K562 (cell line): ENCODE data around the gene NTM. TPM values are rescaled to one million over a fixed set of nuclear protein-coding genes. Genes with fewer than 3 reads are reported as not detected.

ENCODE experiments used
- ATAC-seq: fragments of 200-7000 bp; cut with Tn5 transposase; 3 replicates; pipeline ENCODE4 v1.9.1; 2020; ENCODE audit warnings: moderate library complexity
- BruUV-seq: library from RNA; stranded (reverse); fragments of 400-500 nt; replicated peaks from 2 replicates; lab custom pipeline; 2021; lab: Mats Ljungman, UMichigan
- CTCF ChIA-PET: fragments of 300-600 bp; formaldehyde crosslinking; extraction: SDS; loops from one replicate; lab custom pipeline; 2021; ENCODE audit warnings: low intra/inter-chr PET ratio; lab: Yijun Ruan, JAX
- POLR2A ChIA-PET: fragments of 300-600, 350-650 bp; sonication (Branson Sonifier 250); formaldehyde crosslinking; extraction: SDS; loops from one replicate; lab custom pipeline; 2021; ENCODE audit warnings: antibody characterized with exemption, inconsistent platforms; lab: Yijun Ruan, JAX
- DNase-seq, 4 experiments: peaks; one replicate each; pipeline versions ENCODE4 v3.0.0 to v3.0.0-alpha.2; 2011 to 2018; ENCODE audit warnings: low spot score in 3 of 4, mixed read lengths in 3 of 4; ENCODE audit errors: extremely low read depth in 1 of 4
- FAIRE-seq: peaks from 2 replicates; lab custom pipeline; 2011; peaks lifted over from hg19 to GRCh38; lab: Jason Lieb, UNC
- H2AFZ ChIP-seq: 2 replicates; pipeline ENCODE4 v1.6.0; 2011; ENCODE audit warnings: low read depth, low read length, control low read depth, inconsistent platforms
- H3K27ac ChIP-seq: fragments of 200-600 bp; 3 replicates; pipeline ENCODE4 v1.8.0; 2011; ENCODE audit warnings: low read depth, mild to moderate bottlenecking, control low read depth, inconsistent platforms, low read length, moderate library complexity, mixed read lengths; ENCODE audit errors: extremely low read depth
- H3K27me3 ChIP-seq, 2 experiments: fragments of 300-600 bp in 1 of 2; 2 replicates in 1 of 2; 3 replicates in 1 of 2; pipeline versions ENCODE4 v1.6.0 to v1.8.0; 2011; ENCODE audit warnings: inconsistent platforms in 2 of 2, low read length in 2 of 2, mild to moderate bottlenecking in 1 of 2, mixed read lengths in 1 of 2, moderate library complexity in 1 of 2; ENCODE audit not compliant: control insufficient read depth in 2 of 2, insufficient read depth in 2 of 2
- H3K36me3 ChIP-seq: fragments of 300-600 bp; 3 replicates; pipeline ENCODE4 v1.8.0; 2011; ENCODE audit warnings: mild to moderate bottlenecking, low read length, inconsistent platforms; ENCODE audit not compliant: control insufficient read depth, insufficient read depth
- H3K4me1 ChIP-seq, 2 experiments: fragments of 200-600 bp in 1 of 2; replicated peaks in 1 of 2; 2 replicates in 1 of 2; 3 replicates in 1 of 2; pipeline versions ENCODE4 v1.5.1 to v1.8.0; 2011; ENCODE audit warnings: inconsistent platforms in 2 of 2, low read length in 2 of 2, mild to moderate bottlenecking in 1 of 2, mixed read lengths in 1 of 2, moderate library complexity in 1 of 2; ENCODE audit not compliant: control insufficient read depth in 2 of 2, insufficient read depth in 2 of 2
- H3K4me2 ChIP-seq: 2 replicates; pipeline ENCODE4 v1.6.1; 2011; ENCODE audit warnings: low read length, control low read depth, inconsistent platforms, mixed read lengths; ENCODE audit not compliant: insufficient read depth
- H3K4me3 ChIP-seq: fragments of 200-600 bp; sonication (generic), shearing (Covaris generic); 2 replicates; pipeline ENCODE4 v1.5.1; 2016; ENCODE audit warnings: control low read depth, inconsistent platforms
- H3K79me2 ChIP-seq: fragments of 200-600 bp; 3 replicates; pipeline ENCODE4 v1.8.0; 2011; ENCODE audit warnings: low read length, inconsistent platforms; ENCODE audit not compliant: control insufficient read depth, insufficient read depth
- H3K9ac ChIP-seq, 2 experiments: 2 replicates each; pipeline versions ENCODE4 v1.6.0 to v1.6.1; 2011; ENCODE audit warnings: low read depth in 2 of 2, low read length in 2 of 2, control low read depth in 1 of 2, inconsistent platforms in 1 of 2, mild to moderate bottlenecking in 1 of 2, mixed read lengths in 1 of 2; ENCODE audit not compliant: insufficient read depth in 1 of 2
- H3K9me1 ChIP-seq: one replicate; pipeline ENCODE4 v1.6.0; 2011; ENCODE audit warnings: inconsistent platforms, mild to moderate bottlenecking, low read length, moderate library complexity; ENCODE audit not compliant: control insufficient read depth, insufficient read depth
- H3K9me3 ChIP-seq: replicated peaks from 2 replicates; pipeline ENCODE4 v1.5.1; 2011; ENCODE audit warnings: low read depth, low read length, inconsistent platforms; ENCODE audit not compliant: control insufficient read depth, insufficient read depth
- H4K20me1 ChIP-seq: replicated peaks from 2 replicates; pipeline ENCODE4 v1.6.1; 2011; ENCODE audit warnings: low read length, inconsistent platforms, mixed read lengths; ENCODE audit not compliant: control insufficient read depth, insufficient read depth
- CREB1 ChIP-seq, 2 experiments: sonication (generic) in 1 of 2; formaldehyde crosslinking in 1 of 2; IDR thresholded peaks; 2 replicates each; pipeline versions ENCODE4 v1.6.1 to v1.8.0; 2012 to 2022; ENCODE audit warnings: inconsistent platforms in 1 of 2, mild to moderate bottlenecking in 1 of 2, missing genetic modification reagents in 1 of 2, moderate library complexity in 1 of 2
- ESRRA ChIP-seq: fragments of 450-650 bp; IDR thresholded peaks from 2 replicates; pipeline ENCODE4 v1.6.1; 2014; ENCODE audit warnings: low read depth, mild to moderate bottlenecking, moderate library complexity, borderline replicate concordance
- FOSL1 ChIP-seq: fragments of 200-800 bp; sonication (Bioruptor generic); conservative IDR thresholded peaks from 2 replicates; pipeline ENCODE4 v1.6.1; 2016; ENCODE audit warnings: missing genetic modification characterization, missing compliant biosample characterization
- IRF2 ChIP-seq: sonication (generic); formaldehyde crosslinking; IDR thresholded peaks from 2 replicates; pipeline ENCODE4 v1.8.1; 2022; ENCODE audit warnings: mild to moderate bottlenecking, missing genetic modification reagents
- MYC ChIP-seq, 2 experiments: fragments of 250-450 bp in 1 of 2; sonication (Bioruptor Pico) in 1 of 2; IDR thresholded peaks; 2 replicates each; pipeline versions ENCODE4 v1.5.1 to v1.6.1; 2012 to 2021; ENCODE audit warnings: low read depth in 2 of 2, borderline replicate concordance in 1 of 2, improper control_type of control experiment in 1 of 2, low read length in 1 of 2, mild to moderate bottlenecking in 1 of 2, moderate library complexity in 1 of 2
- TEAD4 ChIP-seq, 2 experiments: sonication (generic) in 1 of 2; formaldehyde crosslinking in 1 of 2; IDR thresholded peaks; 2 replicates each; pipeline versions ENCODE4 v1.6.1 to v1.8.0; 2012 to 2022; ENCODE audit warnings: borderline replicate concordance in 1 of 2, inconsistent platforms in 1 of 2, low read length in 1 of 2, mild to moderate bottlenecking in 1 of 2, missing genetic modification reagents in 1 of 2
- TRIM24 ChIP-seq, 2 experiments: fragments of 450-650 bp; IDR thresholded peaks; 2 replicates each; pipeline ENCODE4 v1.6.1; 2016
- ZNF668 ChIP-seq: fragments of 250-450 bp; sonication (Bioruptor Pico); IDR thresholded peaks from 2 replicates; pipeline ENCODE4 v1.8.0; 2022; ENCODE audit warnings: mild to moderate bottlenecking, inconsistent platforms
- ZNF717 ChIP-seq: fragments of 250-450 bp; sonication (Bioruptor Pico); IDR thresholded peaks from 2 replicates; pipeline ENCODE4 v1.5.0; 2021
- WGBS: fragments of 100-300 bp; shearing (Covaris generic); methylation state at CpG from one replicate; pipeline ENCODE4 v1.1.6; 2016; ENCODE audit warnings: low coverage, mixed read lengths; ENCODE audit not compliant: insufficient coverage; ENCODE audit errors: missing lambda C conversion rate; 5-methylcytosine and 5-hydroxymethylcytosine counted together
- in situ Hi-C: fragments of 300-500 bp; cut with MboI; formaldehyde crosslinking; loops from 4 replicates; pipeline ENCODE4 v1.15.0; 2018; ENCODE audit warnings: inconsistent platforms, mixed read lengths
- intact Hi-C: fragments of 100-400 bp; cut with micrococcal nuclease; formaldehyde crosslinking; loops from 2 replicates; pipeline ENCODE4 v1.14.2; 2022
- polyA plus RNA-seq, 8 experiments: library from polyadenylated mRNA; depleted of rRNA in 4 of 8; stranded (reverse) in 5 of 8; unstranded in 3 of 8; fragments of >200 nt; fragmentation: Nextera tagmentation in 2 of 8; fragmentation: Illumina TruSeq in 1 of 8; extraction: Ambion mirVana in 2 of 8; extraction: Trizol in 1 of 8; gene quantifications; 2 replicates each; pipeline versions ENCODE4 v1.2.1 to v1.2.3, GENCODE V29; 2011 to 2014; ENCODE audit warnings: inconsistent platforms in 1 of 8, missing spikeins in 1 of 8
- total RNA-seq, 7 experiments: library from RNA; depleted of rRNA in 6 of 7; stranded (reverse); fragments of >200 nt in 6 of 7; fragmentation: Illumina TruSeq in 2 of 7; extraction: Trizol in 2 of 7; gene quantifications; 2 replicates each; pipeline versions ENCODE4 v1.2.1 to v1.2.3, GENCODE V29; 2011 to 2021; ENCODE audit warnings: low replicate concordance in 1 of 7

NTM gene
- total and polyA plus RNA-seq, 9 of the 15 experiments (the other 6 are each of a cell fraction or from before 2014, with no cell fraction given) = not detected

DNA sequence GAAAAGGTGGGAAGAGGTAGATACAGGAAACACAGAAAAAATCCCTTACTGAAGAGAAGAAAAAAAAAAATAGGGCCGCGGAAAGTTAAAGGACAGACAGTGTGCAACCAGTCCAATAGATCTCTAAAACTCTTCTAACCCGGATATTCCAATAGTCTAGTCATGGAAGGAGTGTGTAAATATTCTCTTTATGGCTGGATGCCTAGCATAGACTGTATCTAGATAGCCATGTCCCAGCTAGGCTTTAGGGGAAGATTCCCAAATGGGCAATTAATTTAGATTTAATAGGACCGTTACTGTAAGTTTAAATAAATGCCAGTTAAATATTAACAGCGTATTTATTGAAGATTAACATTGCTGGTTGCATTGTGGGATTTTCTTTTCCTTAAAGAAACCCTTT, 532.7 kb downstream of the NTM start:
- H3K9me3 ChIP-seq = no peaks in the 10 kb centered on the region
- H4K20me1 ChIP-seq = no peaks in the 10 kb centered on the region
- WGBS = 0% methylated on average over 5 of the region's 5 CpGs
- no peak overlapping the region for H3K4me2 ChIP-seq
- intact Hi-C loops (no loop called here), in situ Hi-C loops (no loop called here)
- H3K9ac ChIP-seq = no peak overlapping the region
- no peak overlapping the region for H2AFZ ChIP-seq
- no peak for ATAC-seq
- TF ChIP-seq ZNF668 (CRISPR knock-in tag) = no peak
- TF ChIP-seq FOSL1 (tag) = no peak
- no peak for TF ChIP-seq MYC (IDR thresholded peaks at IDR 0.05; ENCODE audit: low read depth, low read length)
- no peak for TF ChIP-seq MYC (CRISPR knock-in tag; IDR thresholded peaks at IDR 0.05; ENCODE audit: borderline replicate concordance, low read depth)
- no peak for TF ChIP-seq IRF2 (CRISPR knock-in tag)
- no peak for TF ChIP-seq ESRRA
- TF ChIP-seq CREB1 (IDR thresholded peaks at IDR 0.05) = no peak
- TF ChIP-seq CREB1 (CRISPR knock-in tag; IDR thresholded peaks at IDR 0.05) = no peak
- TF ChIP-seq ZNF717 (CRISPR knock-in tag) = no peak
- no peak for TF ChIP-seq TRIM24 (IDR thresholded peaks at IDR 0.05)
- no peak for TF ChIP-seq TEAD4 (IDR thresholded peaks at IDR 0.05; ENCODE audit: low read length)
- TF ChIP-seq TEAD4 (CRISPR knock-in tag; IDR thresholded peaks at IDR 0.05; ENCODE audit: borderline replicate concordance) = no peak
- H3K79me2 ChIP-seq = no peaks in the 10 kb centered on the region
- H3K4me3 ChIP-seq = no peak overlapping the region
- POLR2A ChIA-PET = no interaction called here
- H3K9me1 ChIP-seq = no peaks in the 10 kb centered on the region
- no peaks in the 10 kb centered on the region for H3K27me3 ChIP-seq
- H3K27ac ChIP-seq = no peak overlapping the region
- no peaks in the 10 kb centered on the region for H3K4me1 ChIP-seq
- FAIRE-seq = no peak
- BruUV-seq = no TSS peak
- H3K36me3 ChIP-seq = no peaks in the 10 kb centered on the region
- DNase-seq = no peak
- CTCF ChIA-PET = no interaction called here
